Activated naive CD8-positive, alpha-beta T cell treated with anti-CD3 and anti-CD28 coated beads for 36 hours (primary cell): ENCODE measurements around the gene GFRAL. TPM values are rescaled to one million over a fixed set of nuclear protein-coding genes. Genes with fewer than 3 reads are reported as not detected.

Experiments used
- DNase-seq: peaks from one replicate; pipeline ENCODE4 v3.0.0; 2021
- H3K27ac Mint-ChIP-seq: one replicate; pipeline ENCODE4 v1.8.0; 2022; ENCODE audit warnings: mild to moderate bottlenecking, moderate library complexity, mixed read lengths
- H3K27me3 Mint-ChIP-seq: one replicate; pipeline ENCODE4 v1.8.0; 2022; ENCODE audit warnings: mild to moderate bottlenecking, mixed read lengths
- H3K36me3 Mint-ChIP-seq: one replicate; pipeline ENCODE4 v1.8.0; 2021; ENCODE audit warnings: mild to moderate bottlenecking, mixed read lengths
- H3K4me1 Mint-ChIP-seq: one replicate; pipeline ENCODE4 v1.8.0; 2021; ENCODE audit warnings: mixed read lengths
- H3K4me3 Mint-ChIP-seq: one replicate; pipeline ENCODE4 v1.8.0; 2022; ENCODE audit warnings: mild to moderate bottlenecking, moderate library complexity, mixed read lengths
- H3K9me3 Mint-ChIP-seq: one replicate; pipeline ENCODE4 v1.8.0; 2022; ENCODE audit warnings: mixed read lengths
- total RNA-seq, 2 experiments: library from RNA; stranded (reverse); gene quantifications; one replicate each; pipeline ENCODE4 v1.2.3, GENCODE V29; 2021

Gene GFRAL
- total RNA-seq, 2 experiments from 2014 or later: not detected

GRCh38 chr6:55388211-55388610 is 60.9 kb downstream of the GFRAL start:
- H3K9me3 Mint-ChIP-seq: no peaks in the 10 kb centered on the region
- no peak overlapping the region for H3K4me3 Mint-ChIP-seq
- no peaks in the 10 kb centered on the region for H3K36me3 Mint-ChIP-seq
- H3K4me1 Mint-ChIP-seq: no peaks in the 10 kb centered on the region
- no peak for DNase-seq
- no peak overlapping the region for H3K27ac Mint-ChIP-seq
- no peaks in the 10 kb centered on the region for H3K27me3 Mint-ChIP-seq

GRCh38 chr6:55395871-55396270 is 68.6 kb downstream of the GFRAL start:
- Mint-ChIP-seq H3K36me3 (no peaks in the 10 kb centered on the region), H3K4me1 (no peaks in the 10 kb centered on the region), H3K9me3 (no peaks in the 10 kb centered on the region), H3K27ac (no peak overlapping the region), H3K4me3 (no peak overlapping the region), H3K27me3 (no peaks in the 10 kb centered on the region)
- DNase-seq: no peak

GRCh38 chr6:55397986-55398385 is 70.7 kb downstream of the GFRAL start:
- H3K27ac Mint-ChIP-seq: no peak overlapping the region
- H3K4me3 Mint-ChIP-seq: no peak overlapping the region
- no peaks in the 10 kb centered on the region for H3K4me1 Mint-ChIP-seq
- no peak for DNase-seq
- no peaks in the 10 kb centered on the region for H3K9me3 Mint-ChIP-seq
- H3K36me3 Mint-ChIP-seq: no peaks in the 10 kb centered on the region
- H3K27me3 Mint-ChIP-seq: no peaks in the 10 kb centered on the region

GRCh38 chr6:55399351-55399750 is 72.1 kb downstream of the GFRAL start:
- H3K4me1 Mint-ChIP-seq: no peaks in the 10 kb centered on the region
- DNase-seq: no peak
- no peak overlapping the region for H3K4me3 Mint-ChIP-seq
- H3K9me3 Mint-ChIP-seq: no peaks in the 10 kb centered on the region
- no peaks in the 10 kb centered on the region for H3K36me3 Mint-ChIP-seq
- H3K27ac Mint-ChIP-seq: no peak overlapping the region
- no peaks in the 10 kb centered on the region for H3K27me3 Mint-ChIP-seq

- Mint-ChIP-seq H3K4me1 (no peaks in the 10 kb centered on the region), H3K36me3 (no peaks in the 10 kb centered on the region), H3K4me3 (no peak overlapping the region)
These were observed 78.4 kb downstream of the GFRAL start for GRCh38 chr6:55405474-55406235.

GRCh38 chr6:55410674-55411073 is 83.4 kb downstream of the GFRAL start:
- no peaks in the 10 kb centered on the region for H3K36me3 Mint-ChIP-seq
- no peak overlapping the region for H3K27ac Mint-ChIP-seq
- H3K4me1 Mint-ChIP-seq: no peaks in the 10 kb centered on the region
- no peaks in the 10 kb centered on the region for H3K27me3 Mint-ChIP-seq
- DNase-seq: no peak
- peaks cover 2% of the 10 kb centered on the region for H3K9me3 Mint-ChIP-seq
- no peak overlapping the region for H3K4me3 Mint-ChIP-seq

More at GRCh38 chr6:55405474-55406235, 78.4 kb downstream of the GFRAL start:
- no peaks in the 10 kb centered on the region for H3K9me3 Mint-ChIP-seq
- H3K27me3 Mint-ChIP-seq: no peaks in the 10 kb centered on the region
- no peak for DNase-seq
- H3K27ac Mint-ChIP-seq: no peak overlapping the region

GRCh38 chr6:55423933-55424332 is 96.7 kb downstream of the GFRAL start:
- Mint-ChIP-seq H3K9me3 (peaks cover 5% of the 10 kb centered on the region), H3K27me3 (no peaks in the 10 kb centered on the region), H3K4me3 (no peak overlapping the region), H3K4me1 (no peaks in the 10 kb centered on the region), H3K36me3 (no peaks in the 10 kb centered on the region), H3K27ac (no peak overlapping the region)
- DNase-seq: no peak

GRCh38 chr6:55433446-55434130 is 106.3 kb downstream of the GFRAL start:
- Mint-ChIP-seq H3K27ac (no peak overlapping the region), H3K27me3 (no peaks in the 10 kb centered on the region), H3K4me1 (no peaks in the 10 kb centered on the region), H3K4me3 (no peak overlapping the region), H3K9me3 (no peaks in the 10 kb centered on the region), H3K36me3 (no peaks in the 10 kb centered on the region)
- no peak for DNase-seq

- Mint-ChIP-seq H3K27me3 (no peaks in the 10 kb centered on the region), H3K36me3 (no peaks in the 10 kb centered on the region), H3K4me3 (no peak overlapping the region), H3K4me1 (no peaks in the 10 kb centered on the region), H3K27ac (no peak overlapping the region), H3K9me3 (no peaks in the 10 kb centered on the region)
- no peak for DNase-seq
These were observed 109.9 kb downstream of the GFRAL start for GRCh38 chr6:55437141-55437540.

GRCh38 chr6:55438203-55438602 is 110.9 kb downstream of the GFRAL start:
- no peak for DNase-seq
- Mint-ChIP-seq H3K9me3 (no peaks in the 10 kb centered on the region), H3K4me3 (no peak overlapping the region), H3K27ac (no peak overlapping the region), H3K4me1 (no peaks in the 10 kb centered on the region), H3K36me3 (no peaks in the 10 kb centered on the region), H3K27me3 (no peaks in the 10 kb centered on the region)

GRCh38 chr6:55443238-55444134 is 116.2 kb downstream of the GFRAL start:
- Mint-ChIP-seq H3K9me3 (no peaks in the 10 kb centered on the region), H3K27me3 (no peaks in the 10 kb centered on the region), H3K4me1 (no peaks in the 10 kb centered on the region), H3K4me3 (no peak overlapping the region), H3K36me3 (no peaks in the 10 kb centered on the region), H3K27ac (no peak overlapping the region)
- DNase-seq: no peak

GRCh38 chr6:55445648-55446204 is 118.5 kb downstream of the GFRAL start:
- Mint-ChIP-seq H3K36me3 (no peaks in the 10 kb centered on the region), H3K27me3 (no peaks in the 10 kb centered on the region), H3K27ac (no peak overlapping the region), H3K9me3 (no peaks in the 10 kb centered on the region), H3K4me3 (no peak overlapping the region), H3K4me1 (no peaks in the 10 kb centered on the region)
- no peak for DNase-seq

- no peak for DNase-seq
- Mint-ChIP-seq H3K27me3 (no peaks in the 10 kb centered on the region), H3K36me3 (no peaks in the 10 kb centered on the region), H3K4me3 (no peak overlapping the region), H3K9me3 (peaks cover 2% of the 10 kb centered on the region), H3K4me1 (no peaks in the 10 kb centered on the region), H3K27ac (no peak overlapping the region)
These were observed 120.6 kb downstream of the GFRAL start for GRCh38 chr6:55447891-55448290.

GRCh38 chr6:55448451-55448850 is 121.2 kb downstream of the GFRAL start:
- Mint-ChIP-seq H3K9me3 (peaks cover 3% of the 10 kb centered on the region), H3K4me1 (no peaks in the 10 kb centered on the region), H3K36me3 (no peaks in the 10 kb centered on the region), H3K27ac (no peak overlapping the region), H3K4me3 (no peak overlapping the region), H3K27me3 (no peaks in the 10 kb centered on the region)
- DNase-seq: no peak

- no peaks in the 10 kb centered on the region for H3K36me3 Mint-ChIP-seq
- no peak overlapping the region for H3K27ac Mint-ChIP-seq
- no peaks in the 10 kb centered on the region for H3K27me3 Mint-ChIP-seq
- no peak for DNase-seq
- peaks cover 3% of the 10 kb centered on the region for H3K9me3 Mint-ChIP-seq
- H3K4me1 Mint-ChIP-seq: no peaks in the 10 kb centered on the region
- no peak overlapping the region for H3K4me3 Mint-ChIP-seq
These were observed 122.0 kb downstream of the GFRAL start for GRCh38 chr6:55449225-55449624.
